GM18870 (cell line): Measurements from ENCODE around the gene PDSS2.
"Not testable (repeated sequence)": the region's sequence is repeated elsewhere in the genome, so short reads cannot be mapped to it uniquely, and the experiment has no call there.

Experiments
- ATAC-seq: cut with Tn5 transposase; IDR thresholded peaks from one replicate; pipeline ENCODE4 v1.9.1; 2021; ENCODE audit warnings: moderate library complexity; ENCODE audit not compliant: unreplicated experiment

PDSS2 gene

GRCh38 chr6:107459283-107460082 is at the start of gene PDSS2:
Gene PDSS2, minus strand, starts transcription at chr6:107459564. Its CDS starts 279 bp downstream, at chr6:107459285.
- peak; percentile 89 for ATAC-seq

GRCh38 chr6:107506145-107506544 is 46.8 kb upstream of the PDSS2 start:
- no peak for ATAC-seq

GRCh38 chr6:107504270-107505026 is 45.1 kb upstream of the PDSS2 start:
- no peak for ATAC-seq

- ATAC-seq: no peak
Observed at GRCh38 chr6:107496892-107497684, 37.7 kb upstream of the PDSS2 start.

GRCh38 chr6:107495971-107496370 is 36.6 kb upstream of the PDSS2 start:
- no peak for ATAC-seq

GRCh38 chr6:107495196-107495643 is 35.9 kb upstream of the PDSS2 start:
- no peak for ATAC-seq

GRCh38 chr6:107493158-107494057 is 34.0 kb upstream of the PDSS2 start:
- no peak for ATAC-seq

GRCh38 chr6:107491760-107492660 is 32.6 kb upstream of the PDSS2 start:
- no peak for ATAC-seq

- no peak for ATAC-seq
Observed at GRCh38 chr6:107491138-107491609, 31.8 kb upstream of the PDSS2 start.

- no peak for ATAC-seq
Observed at GRCh38 chr6:107490566-107491137, 31.3 kb upstream of the PDSS2 start.

GRCh38 chr6:107489636-107490565 is 30.5 kb upstream of the PDSS2 start, which contains the start of gene SOBP:
Gene SOBP, plus strand, starts transcription at chr6:107490117. Its CDS starts 500 bp downstream, at chr6:107490617.
- no peak for ATAC-seq

- ATAC-seq: no peak
Observed at GRCh38 chr6:107488875-107489635, 29.7 kb upstream of the PDSS2 start.

- no peak for ATAC-seq
Observed at GRCh38 chr6:107488174-107488874, 29.0 kb upstream of the PDSS2 start.

- ATAC-seq: no peak
Observed at GRCh38 chr6:107485157-107485556, 25.8 kb upstream of the PDSS2 start.

GRCh38 chr6:107479089-107479690 is 19.8 kb upstream of the PDSS2 start:
- no peak for ATAC-seq

GRCh38 chr6:107475826-107476225 is 16.5 kb upstream of the PDSS2 start:
- ATAC-seq: not testable (repeated sequence)
